Esophagus squamous epithelium (tissue), 5 donors: Measurements from ENCODE around the gene HBM. TPM values are rescaled to one million over a fixed set of nuclear protein-coding genes. Genes with fewer than 3 reads are reported as not detected.
A peak's percentile ranks its signal among the peaks of the same experiment; 100 is the strongest.

Experiments used
- DNase-seq: peaks from one replicate; lab custom pipeline; 2025; lab: John Stamatoyannopoulos, UW
- H3K27ac ChIP-seq, 4 donors: fragments of 200-600 bp; sonication (generic); one replicate each; pipeline ENCODE4 v1.5.1; 2016 to 2019; ENCODE audit warnings: mild to moderate bottlenecking in 1 of 4
- H3K27me3 ChIP-seq, 4 donors: fragments of 200-600 bp; sonication (generic); 1 replicate in 3 of 4; 2 replicates in 1 of 4; pipeline versions ENCODE4 v1.5.1 to v1.6.0; 2017 to 2021; ENCODE audit warnings: antibody characterized with exemption in 1 of 4
- H3K36me3 ChIP-seq, 3 donors: fragments of 200-600 bp; sonication (generic); one replicate each; pipeline ENCODE4 v1.5.1; 2016 to 2019
- H3K4me1 ChIP-seq, 3 donors: fragments of 200-600 bp; sonication (generic); one replicate each; pipeline ENCODE4 v1.5.1; 2017 to 2019
- H3K4me3 ChIP-seq, 4 donors: fragments of 200-600 bp; sonication (generic); 1 replicate in 3 of 4; 2 replicates in 1 of 4; pipeline ENCODE4 v1.5.1; 2016 to 2019; ENCODE audit warnings: mild to moderate bottlenecking in 2 of 4, moderate library complexity in 1 of 4
- H3K9me3 ChIP-seq, 3 donors: fragments of 200-600 bp; sonication (generic); one replicate each; pipeline ENCODE4 v1.5.1; 2016 to 2019
- CTCF ChIP-seq, 6 experiments: fragments of 450-650 bp in 4 of 6; fragments of 200-600 bp in 2 of 6; sonication (generic) in 2 of 6; IDR thresholded peaks; one replicate each; pipeline ENCODE4 v1.5.1; 2016 to 2019; ENCODE audit warnings: antibody characterized with exemption in 6 of 6, mild to moderate bottlenecking in 4 of 6, moderate library complexity in 4 of 6
- POLR2A ChIP-seq, 4 donors: fragments of 450-650 bp; IDR thresholded peaks; one replicate each; pipeline ENCODE4 v1.6.1; 2017; ENCODE audit warnings: antibody characterized with exemption in 4 of 4, mild to moderate bottlenecking in 4 of 4, moderate library complexity in 3 of 4
- WGBS, 2 donors: methylation state at CpG; one replicate each; pipeline ENCODE4 v1.1.5; 2018; 5-methylcytosine and 5-hydroxymethylcytosine counted together
- intact Hi-C: fragments of 100-400 bp; cut with DNase I; formaldehyde crosslinking; loops from one replicate; pipeline ENCODE4 v1.15.0; 2022
- total RNA-seq, 4 donors: library from RNA; depleted of rRNA; stranded (reverse); fragments of >200 nt; gene quantifications; one replicate each; pipeline ENCODE4 v1.1.0, GENCODE V29; 2016
- donor health status: DM: yes; HTN: yes; CAD: no.

The HBM gene
- total RNA-seq: not detected

- Histone ChIP-seq H3K27ac (no peak within 1 kb of the TSS), H3K4me1 (peaks cover 15 to 21% (median 17%) of the 10 kb centered on the region in 3 donors), H3K4me3 (peak within 1 kb of the TSS in 2 of 4 donors; percentile 22 to 34), H3K36me3 (no peaks in the 10 kb centered on the region), H3K9me3 (no peaks in the 10 kb centered on the region), H3K27me3 (peaks cover 7 to 87% (median 36%) of the 10 kb centered on the region in 4 donors)
- no CpG with 5 or more reads among the region's 75 CpGs for WGBS, 2 donors
- DNase-seq: no peak
- intact Hi-C loops: no loop called here
- TF ChIP-seq POLR2A (IDR thresholded peaks at IDR 0.05) (no peak), CTCF (IDR thresholded peaks at IDR 0.05) (no peak)
Measured at GRCh38 chr16:165539-166374, at the start of gene HBM. HBM (plus strand) TSS chr16:165978; CDS start chr16:165998, 20 bp downstream.

- peaks cover 6 to 63% (median 12%) of the 10 kb centered on the region in 3 donors for H3K36me3 ChIP-seq
- intact Hi-C loops: no loop called here
- no peak overlapping the region for H3K4me3 ChIP-seq
- H3K4me1 ChIP-seq: peaks cover 0 to 28% (median 8%) of the 10 kb centered on the region in 3 donors
- no peaks in the 10 kb centered on the region for H3K9me3 ChIP-seq
- TF ChIP-seq CTCF (IDR thresholded peaks at IDR 0.05) (no peak), POLR2A (IDR thresholded peaks at IDR 0.05) (no peak)
- DNase-seq: no peak
- no peak overlapping the region for H3K27ac ChIP-seq
- H3K27me3 ChIP-seq: no peaks in the 10 kb centered on the region
- WGBS, 2 donors: 69 to 76% methylated on average over 6 to 7 of the region's 7 CpGs
Measured at GRCh38 chr16:116015-116414, 49.8 kb upstream of the HBM start.

DNA sequence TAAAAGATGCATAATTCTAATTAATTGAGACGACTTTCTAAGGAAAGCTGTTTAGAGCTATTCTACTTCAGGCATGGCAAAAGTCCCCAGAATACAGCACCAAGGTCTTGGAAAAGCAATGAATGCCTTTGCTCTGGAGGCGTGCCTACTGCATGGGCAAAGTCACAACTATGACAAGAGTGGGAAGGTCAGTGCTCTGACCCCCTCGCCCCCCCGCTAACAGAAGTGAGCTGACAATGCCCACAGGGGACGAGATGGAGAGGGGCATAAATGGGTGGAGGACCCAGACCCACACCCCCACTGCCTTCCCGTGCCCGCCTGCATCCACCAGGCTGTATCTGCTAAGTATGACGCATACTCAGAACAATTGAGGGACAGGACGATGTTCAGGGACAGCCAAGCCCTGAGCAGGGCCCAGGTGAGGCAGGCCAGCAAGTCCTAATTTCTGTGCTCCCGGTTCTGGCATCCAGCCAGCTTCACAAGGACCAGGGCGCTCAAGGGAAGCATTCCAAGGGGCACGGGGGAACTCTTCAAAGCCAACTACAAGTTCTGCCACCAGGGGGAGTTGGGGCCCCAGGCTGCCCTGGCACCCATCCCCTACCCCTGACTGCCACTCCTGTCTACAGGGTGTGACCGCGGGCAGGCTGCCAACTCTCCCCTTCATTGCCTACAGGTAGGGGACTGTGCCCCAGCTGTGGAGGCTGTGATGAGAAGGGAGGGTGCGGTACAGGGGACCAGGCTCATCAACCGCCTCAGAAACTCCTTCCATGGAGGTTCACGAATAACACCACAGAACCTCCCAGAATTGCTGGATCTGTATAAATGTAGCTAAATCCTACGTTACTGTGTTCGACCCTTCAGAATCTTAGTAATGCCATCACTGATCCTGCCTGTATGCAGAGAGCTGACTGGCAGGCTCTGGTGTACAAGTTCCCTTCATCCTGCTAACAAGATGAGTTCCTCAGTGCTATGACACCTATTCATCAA, 48.1 kb upstream of the HBM start:
- intact Hi-C loops: no loop called here
- Histone ChIP-seq H3K9me3 (no peaks in the 10 kb centered on the region), H3K27ac (no peak overlapping the region), H3K36me3 (peaks cover 0 to 55% (median 0%) of the 10 kb centered on the region in 3 donors), H3K4me1 (peaks cover 0 to 28% (median 8%) of the 10 kb centered on the region in 3 donors), H3K27me3 (no peaks in the 10 kb centered on the region), H3K4me3 (no peak overlapping the region)
- DNase-seq: no peak
- 58 to 60% methylated on average over 12 to 15 of the region's 19 CpGs for WGBS, 2 donors
- no peak for TF ChIP-seq POLR2A (IDR thresholded peaks at IDR 0.05)
- peak; percentile 31 to 70 (median 54) for TF ChIP-seq CTCF (IDR thresholded peaks at IDR 0.05)

GRCh38 chr16:118857-119256, 46.9 kb upstream of the HBM start:
- Histone ChIP-seq H3K4me1 (peaks cover 0 to 22% (median 4%) of the 10 kb centered on the region in 3 donors), H3K36me3 (peaks cover 0 to 58% (median 0%) of the 10 kb centered on the region in 3 donors), H3K9me3 (no peaks in the 10 kb centered on the region), H3K27me3 (no peaks in the 10 kb centered on the region), H3K27ac (no peak overlapping the region), H3K4me3 (no peak overlapping the region)
- no peak for TF ChIP-seq CTCF (IDR thresholded peaks at IDR 0.05)
- TF ChIP-seq POLR2A (IDR thresholded peaks at IDR 0.05): no peak
- WGBS, 2 donors: 80% methylated on average over 1 of the region's 2 CpGs; no CpG with 5 or more reads in 1 of the 2 donors
- intact Hi-C loops: no loop called here
- DNase-seq: no peak
